ENCODE results near the gene TUBAL3. TPM values are rescaled to one million over a fixed set of nuclear protein-coding genes. Genes with fewer than 3 reads are reported as not detected.

Gene TUBAL3
- total RNA-seq, 1 experiment from 2014 or later: 0.98 TPM

DNA sequence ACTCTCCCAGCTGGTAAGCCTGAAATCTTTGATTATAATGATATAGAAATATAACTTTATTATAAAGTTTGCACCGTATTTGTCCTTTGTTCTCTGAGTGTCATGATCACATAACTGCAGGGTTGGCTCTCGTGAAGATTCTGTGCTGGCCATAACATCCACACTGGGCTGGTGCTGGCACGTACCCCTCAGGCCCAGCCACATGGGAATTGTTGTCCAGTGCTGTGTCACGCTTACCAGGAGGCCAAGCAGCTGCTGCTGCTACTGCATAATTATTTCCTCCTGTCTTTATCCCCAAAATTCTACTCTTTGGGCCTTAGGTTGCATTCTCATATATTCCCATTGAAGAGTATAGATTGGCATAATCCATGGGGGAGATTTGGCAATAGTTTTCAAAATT lies 60.6 kb downstream of the TUBAL3 start:
- H3K4me1 ChIP-seq (ENCODE audit: control insufficient read depth in 1 of 2, insufficient read depth in 2 of 2, low read length in 2 of 2): no peaks in the 10 kb centered on the region
- ChIA-PET CTCF (interaction anchor here (1.8 kb wide), 1 partner anchor 495 kb away, joined by 5 read pairs; no protein-coding TSS in a partner anchor), POLR2A (no interaction called here), RAD21 (ENCODE audit: low non-redundant PET in 1 of 2, low total read pairs in 2 of 2, uncharacterized antibody in 2 of 2, unreplicated experiment in 2 of 2) (no interaction called here)
- no peaks in the 10 kb centered on the region; the same call in 1 of the 2 replicates for H4K20me1 ChIP-seq (ENCODE audit: insufficient read depth)
- no peak overlapping the region for H3K4me3 ChIP-seq (replicated peaks in 1 of 2; ENCODE audit: low read depth in 1 of 2, low read length in 2 of 2)
- no peaks in the 10 kb centered on the region for H3K9me2 ChIP-seq (ENCODE audit: insufficient read depth)
- no peak overlapping the region for H3K4me2 ChIP-seq (ENCODE audit: low read length)
- intact Hi-C loops (cut with micrococcal nuclease): no loop called here
- DNase-seq (ENCODE audit: low read depth, low spot score) (no peak), ATAC-seq (no peak)
- TF ChIP-seq CTCF (IDR thresholded peaks at IDR 0.05 in 2 of 3, conservative IDR thresholded peaks at IDR 0.05 in 1 of 3; ENCODE audit: borderline replicate concordance in 1 of 3, insufficient read depth in 1 of 3, low read depth in 2 of 3, low read length in 2 of 3) (no peak), ZBTB33 (IDR thresholded peaks at IDR 0.05; ENCODE audit: extremely low read depth, insufficient replicate concordance, low read length) (no peak), YY1 (IDR thresholded peaks at IDR 0.05; ENCODE audit: extremely low read depth, insufficient replicate concordance, low read depth, low read length) (no peak), MAX (IDR thresholded peaks at IDR 0.05) (no peak), EZH2phosphoT487 (IDR thresholded peaks at IDR 0.05; ENCODE audit: borderline replicate concordance) (no peak), RAD21 (IDR thresholded peaks at IDR 0.05; ENCODE audit: low read depth) (no peak), JUND (IDR thresholded peaks at IDR 0.05) (no peak), POLR2AphosphoS5 (IDR thresholded peaks at IDR 0.05; ENCODE audit: low read depth, low read length) (no peak), ELF1 (IDR thresholded peaks at IDR 0.05; ENCODE audit: borderline replicate concordance, low read depth) (no peak), EZH2 (IDR thresholded peaks at IDR 0.05) (no peak), FOSL1 (IDR thresholded peaks at IDR 0.05; ENCODE audit: low read depth) (no peak), SP1 (IDR thresholded peaks at IDR 0.05; ENCODE audit: low read depth) (no peak), TCF7L2 (IDR thresholded peaks at IDR 0.05; ENCODE audit: borderline replicate concordance, extremely low read depth, insufficient read depth, insufficient read length) (no peak), CBX3 (IDR thresholded peaks at IDR 0.05; ENCODE audit: low read depth) (no peak), ZFX (IDR thresholded peaks at IDR 0.05) (no peak), ZNF274 (IDR thresholded peaks at IDR 0.05; ENCODE audit: low read depth, low read length) (no peak), SRF (IDR thresholded peaks at IDR 0.05; ENCODE audit: low read depth) (no peak), POLR2A (IDR thresholded peaks at IDR 0.05; ENCODE audit: borderline replicate concordance, extremely low read depth, insufficient read depth, insufficient read length) (no peak), SIN3A (IDR thresholded peaks at IDR 0.05; ENCODE audit: low read depth) (no peak)
- TF ChIP-seq, protein P1, sequence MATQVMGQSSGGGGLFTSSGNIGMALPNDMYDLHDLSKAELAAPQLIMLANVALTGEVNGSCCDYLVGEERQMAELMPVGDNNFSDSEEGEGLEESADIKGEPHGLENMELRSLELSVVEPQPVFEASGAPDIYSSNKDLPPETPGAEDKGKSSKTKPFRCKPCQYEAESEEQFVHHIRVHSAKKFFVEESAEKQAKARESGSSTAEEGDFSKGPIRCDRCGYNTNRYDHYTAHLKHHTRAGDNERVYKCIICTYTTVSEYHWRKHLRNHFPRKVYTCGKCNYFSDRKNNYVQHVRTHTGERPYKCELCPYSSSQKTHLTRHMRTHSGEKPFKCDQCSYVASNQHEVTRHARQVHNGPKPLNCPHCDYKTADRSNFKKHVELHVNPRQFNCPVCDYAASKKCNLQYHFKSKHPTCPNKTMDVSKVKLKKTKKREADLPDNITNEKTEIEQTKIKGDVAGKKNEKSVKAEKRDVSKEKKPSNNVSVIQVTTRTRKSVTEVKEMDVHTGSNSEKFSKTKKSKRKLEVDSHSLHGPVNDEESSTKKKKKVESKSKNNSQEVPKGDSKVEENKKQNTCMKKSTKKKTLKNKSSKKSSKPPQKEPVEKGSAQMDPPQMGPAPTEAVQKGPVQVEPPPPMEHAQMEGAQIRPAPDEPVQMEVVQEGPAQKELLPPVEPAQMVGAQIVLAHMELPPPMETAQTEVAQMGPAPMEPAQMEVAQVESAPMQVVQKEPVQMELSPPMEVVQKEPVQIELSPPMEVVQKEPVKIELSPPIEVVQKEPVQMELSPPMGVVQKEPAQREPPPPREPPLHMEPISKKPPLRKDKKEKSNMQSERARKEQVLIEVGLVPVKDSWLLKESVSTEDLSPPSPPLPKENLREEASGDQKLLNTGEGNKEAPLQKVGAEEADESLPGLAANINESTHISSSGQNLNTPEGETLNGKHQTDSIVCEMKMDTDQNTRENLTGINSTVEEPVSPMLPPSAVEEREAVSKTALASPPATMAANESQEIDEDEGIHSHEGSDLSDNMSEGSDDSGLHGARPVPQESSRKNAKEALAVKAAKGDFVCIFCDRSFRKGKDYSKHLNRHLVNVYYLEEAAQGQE (IDR thresholded peaks at IDR 0.05; ENCODE audit: low read depth): no peak
- BruUV-seq (replicated peaks): no TSS peak
- H3K27ac ChIP-seq (ENCODE audit: low read depth, low read length): no peak overlapping the region
- no peaks in the 10 kb centered on the region for H3K9me3 ChIP-seq (ENCODE audit: control insufficient read depth in 1 of 2, insufficient read depth in 1 of 2, low read depth in 1 of 2, low read length in 2 of 2)
- no peaks in the 10 kb centered on the region for H3K36me3 ChIP-seq (ENCODE audit: control insufficient read depth in 1 of 2, insufficient read depth in 2 of 2, low read length in 2 of 2)
- no peak overlapping the region for H3K9ac ChIP-seq (ENCODE audit: low read length)
- H2AFZ ChIP-seq (ENCODE audit: low read depth, low read length, poor library complexity, severe bottlenecking): no peak overlapping the region
- no peaks in the 10 kb centered on the region for H3K79me2 ChIP-seq (ENCODE audit: insufficient read depth, low read length)
- no peaks in the 10 kb centered on the region; the same call in 1 of the 2 replicates for H3K27me3 ChIP-seq (ENCODE audit: insufficient read depth, low read length)

All from HCT116 (cell line).